Myocyte (in vitro differentiated cells): ENCODE results near the gene MTCH1. TPM values are rescaled to one million over a fixed set of nuclear protein-coding genes. Genes with fewer than 3 reads are reported as not detected.

Experiments used
- DNase-seq: peaks from one replicate; pipeline ENCODE4 v3.0.0-alpha.2; 2012; ENCODE audit warnings: low read depth
- total RNA-seq: library from RNA; depleted of rRNA; stranded (reverse); fragments of >200 nt; gene quantifications from 2 replicates; pipeline ENCODE4 v1.2.3, GENCODE V29; 2014

Gene MTCH1
- total RNA-seq, 1 donor from 2014 or later, result 138 TPM

DNA sequence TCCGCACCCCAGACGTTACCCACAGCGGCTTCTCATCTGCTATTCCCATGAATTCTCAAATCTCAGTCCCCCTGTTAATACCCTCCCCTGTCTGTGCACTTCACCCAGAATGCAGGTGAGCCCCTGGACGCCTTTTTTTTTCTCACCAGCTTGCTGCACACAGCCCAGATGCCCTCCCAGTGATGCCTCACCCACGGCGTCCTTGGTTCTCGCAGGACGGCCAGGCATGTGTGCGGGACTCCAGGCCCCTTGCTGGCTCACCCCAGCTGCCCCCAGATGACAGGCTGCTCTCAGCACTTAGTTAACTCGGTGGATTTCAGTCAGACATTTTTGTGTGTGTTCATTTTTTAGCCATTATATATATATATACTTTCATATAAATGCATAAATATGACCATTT lies 56.8 kb downstream of the MTCH1 start:
- DNase-seq, result peak; percentile 54

DNA sequence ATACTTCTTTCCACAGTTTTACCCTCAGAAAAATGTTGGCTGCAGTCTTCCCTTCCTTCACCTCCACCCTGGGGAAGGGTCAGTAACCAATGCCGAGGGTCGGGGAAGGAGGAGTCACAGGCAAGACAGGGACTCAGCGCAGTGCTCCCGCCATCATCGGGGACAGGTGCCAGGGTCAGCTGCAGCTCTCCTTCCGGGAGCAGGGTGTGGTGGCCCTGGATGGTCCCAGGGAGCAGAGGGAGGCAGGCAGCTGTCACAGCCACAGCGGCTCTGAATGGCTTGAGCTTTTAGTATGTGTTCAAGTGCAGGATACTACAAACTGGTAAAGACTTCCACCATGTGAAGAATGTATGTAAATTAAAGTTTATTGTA lies 57.5 kb downstream of the MTCH1 start:
- DNase-seq, result peak; percentile 92

DNA sequence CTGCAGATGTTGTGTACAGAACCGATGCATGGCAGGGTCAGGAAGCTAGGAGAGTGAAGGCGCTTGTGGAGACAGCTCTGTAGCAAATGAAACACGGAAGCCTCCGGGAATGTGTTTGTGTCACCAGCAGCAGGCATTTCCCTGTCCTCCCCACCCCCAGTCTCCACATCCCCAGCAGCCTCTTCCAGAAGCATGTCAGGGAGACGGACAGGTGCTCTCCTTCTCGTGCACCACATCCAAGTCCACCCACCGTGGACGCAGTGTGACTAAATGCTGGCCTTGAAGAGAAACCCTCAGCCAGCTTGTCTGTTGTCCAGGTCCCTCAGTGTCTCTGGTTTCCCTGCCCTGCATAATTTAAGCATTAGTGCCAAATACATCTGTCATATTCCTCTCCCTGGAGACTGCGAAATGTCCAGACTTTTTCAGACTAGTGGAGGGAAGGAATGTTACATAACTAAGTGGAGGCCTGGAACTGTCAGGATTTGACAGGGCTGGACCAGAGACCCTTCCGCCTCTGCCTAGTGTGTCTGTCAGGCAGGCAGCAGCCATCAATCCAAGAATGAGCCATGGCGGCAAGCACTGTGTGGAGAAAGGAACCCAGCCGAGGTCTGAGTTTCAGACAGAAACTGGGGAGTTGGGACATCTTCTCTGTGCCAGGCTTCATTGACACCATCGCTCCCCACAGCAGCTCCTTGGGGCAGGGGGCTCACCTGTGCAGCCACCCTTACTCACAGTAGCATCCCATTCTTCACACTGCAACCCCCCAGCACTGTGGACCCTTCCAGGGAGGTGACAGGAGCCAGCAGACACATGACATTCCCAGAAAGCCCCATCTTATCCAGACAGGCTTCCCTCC lies 58.1 kb downstream of the MTCH1 start:
- DNase-seq, result peak; percentile 98

DNA sequence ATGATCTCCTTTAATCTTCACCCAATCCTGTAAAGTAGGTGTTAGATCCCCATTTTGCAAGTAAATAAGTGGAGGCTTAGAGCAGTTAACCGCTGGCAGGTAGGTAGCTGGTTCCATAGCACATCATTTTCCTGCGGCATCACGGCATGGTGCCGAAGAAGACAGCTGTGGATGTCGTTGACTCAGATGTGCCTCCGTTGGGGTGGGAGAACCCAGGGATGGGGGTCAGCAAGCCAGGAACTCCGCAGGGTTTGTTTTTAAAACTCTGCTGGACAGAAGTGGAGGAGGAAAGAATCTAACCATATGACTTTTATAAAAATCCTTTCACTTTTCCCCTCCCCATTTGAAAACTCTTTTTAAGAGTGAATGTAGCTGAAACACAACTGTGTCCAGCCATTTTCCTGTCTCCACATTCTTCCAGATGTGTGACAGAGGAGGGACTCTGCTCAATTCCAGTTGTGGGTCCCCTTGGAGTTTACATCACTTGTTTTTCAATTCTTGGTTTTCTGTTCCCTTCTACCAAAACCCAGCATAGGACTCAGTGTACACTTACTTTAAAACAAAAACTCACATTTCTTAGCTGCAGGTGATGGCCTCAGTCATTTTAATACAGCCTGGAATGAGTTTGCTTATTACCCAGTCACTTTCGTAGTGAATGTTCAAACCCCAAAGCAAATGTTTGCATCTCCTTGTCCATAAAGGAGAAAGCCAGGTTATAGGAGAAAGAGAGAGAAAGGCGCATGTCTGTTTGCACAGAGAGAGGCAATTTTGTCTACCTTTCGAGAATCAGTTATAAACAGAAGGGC lies 59.1 kb downstream of the MTCH1 start:
- DNase-seq, result no peak

DNA sequence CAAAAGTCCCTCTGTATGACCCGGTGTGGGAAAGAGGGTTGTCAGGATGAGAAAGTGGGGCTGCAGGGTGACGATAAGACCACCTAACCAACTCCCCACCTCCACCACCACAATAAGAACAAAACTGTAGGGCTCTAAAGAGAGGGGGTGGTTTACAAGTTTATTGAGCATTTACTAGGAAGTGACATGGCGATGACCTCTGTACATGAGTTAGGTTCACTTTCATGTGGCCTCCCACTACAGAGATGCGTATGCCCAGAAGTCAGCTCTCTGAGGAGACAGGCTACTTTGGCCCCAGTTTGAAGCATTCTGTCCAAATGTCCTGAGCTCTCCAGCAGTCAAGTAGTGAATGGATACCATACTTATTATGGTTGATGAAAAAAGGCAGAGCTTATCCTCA lies 60.2 kb downstream of the MTCH1 start:
- DNase-seq, result no peak

DNA sequence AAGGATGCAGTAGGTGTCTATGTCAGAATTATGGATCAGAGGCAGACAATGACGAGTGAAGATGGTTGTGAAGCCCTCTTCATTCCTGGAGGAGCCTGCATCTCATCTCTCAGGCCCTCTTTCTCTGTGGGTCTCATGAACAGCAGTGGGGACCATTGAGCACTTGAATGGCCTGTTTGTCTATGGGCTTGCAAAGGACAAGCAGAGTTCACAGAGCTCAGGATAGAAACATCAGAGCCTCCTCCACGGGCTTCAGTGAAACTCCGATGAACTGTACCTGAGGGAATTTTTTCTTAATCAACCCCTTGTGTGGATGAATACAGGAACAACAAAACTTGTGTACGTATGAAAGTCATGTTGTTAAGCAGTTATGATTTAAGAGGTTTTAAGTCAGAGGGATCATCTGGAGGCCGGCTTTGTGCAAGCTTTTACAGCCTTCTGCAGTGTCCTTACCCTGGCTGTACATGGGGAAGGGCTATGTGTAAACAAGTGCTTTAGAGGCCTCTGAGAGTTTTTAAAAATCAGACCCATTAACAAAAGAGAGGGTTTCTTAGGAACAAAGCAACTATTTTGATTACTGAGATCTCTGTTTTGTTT lies 61.1 kb downstream of the MTCH1 start:
- no peak for DNase-seq

DNA sequence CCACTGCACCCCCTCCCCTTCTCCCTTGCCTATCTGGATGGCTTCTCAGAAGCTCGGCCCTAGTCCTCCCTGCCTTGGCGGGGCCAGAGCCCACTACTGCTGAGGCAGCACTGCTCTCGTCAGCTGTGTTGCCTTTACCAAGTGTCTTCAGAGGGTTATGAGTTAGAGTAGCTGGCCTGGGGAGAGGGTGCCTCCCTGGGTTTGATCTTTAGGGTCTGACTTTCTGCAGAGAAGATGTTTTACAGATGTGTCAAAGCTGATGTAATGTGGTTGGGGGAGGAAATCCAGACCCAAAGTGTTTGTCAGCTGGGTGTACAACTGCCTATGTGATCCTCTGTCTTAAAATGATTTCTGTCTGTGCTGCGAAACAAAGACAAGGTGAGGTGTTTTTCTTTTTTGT lies 61.9 kb downstream of the MTCH1 start:
- DNase-seq, result no peak

DNA sequence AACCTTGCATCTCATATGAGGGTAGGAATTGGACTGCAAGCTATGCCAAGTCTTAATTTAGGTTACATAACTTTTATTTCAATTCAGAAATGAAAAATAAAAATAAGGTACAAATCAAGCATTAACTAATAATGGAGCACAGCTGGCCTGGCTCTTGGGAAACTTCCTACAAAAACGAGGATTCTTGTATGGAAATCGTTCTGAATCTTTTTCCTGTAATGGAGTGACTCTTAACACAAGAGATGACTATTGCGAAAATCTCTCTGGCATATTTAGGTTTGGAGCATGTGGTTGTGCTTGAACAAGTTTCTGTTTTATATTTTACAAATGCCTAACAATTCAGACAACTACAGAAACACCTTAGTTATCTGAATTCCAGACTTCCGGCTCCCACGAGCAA lies 65.5 kb downstream of the MTCH1 start:
- no peak for DNase-seq

DNA sequence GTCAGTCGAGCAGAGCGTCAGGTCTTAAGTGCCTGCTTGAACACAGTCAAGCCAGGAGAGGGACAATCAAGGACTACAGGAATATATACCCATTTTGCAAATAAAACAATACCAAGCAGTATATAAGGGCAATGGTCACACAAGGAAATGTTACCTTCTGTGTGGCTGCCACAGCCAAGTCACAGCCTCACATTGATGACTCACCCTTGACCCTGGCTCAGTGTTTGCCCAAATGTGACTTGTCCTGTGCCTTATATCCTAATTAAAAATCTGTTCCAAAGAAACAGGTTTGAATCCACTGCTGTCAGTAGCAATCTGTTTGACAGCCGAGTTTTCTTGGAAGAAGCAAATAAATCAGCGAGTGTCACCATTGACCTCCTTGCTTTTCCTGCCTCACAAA lies 65.9 kb downstream of the MTCH1 start:
- DNase-seq, result no peak

Other genes with a start within 250 kb of the MTCH1 start
- 0.13 and 1.2 TPM in 2 replicates for gene CPNE5, start 146.8 kb downstream of the MTCH1 start, total RNA-seq
- gene PPIL1, start 111.4 kb downstream of the MTCH1 start, total RNA-seq, result 28.4 and 31.3 TPM in 2 replicates
- 44.8 and 65.6 TPM in 2 replicates for gene C6orf89, start 100.2 kb downstream of the MTCH1 start, total RNA-seq
- not detected in 2 replicates for gene PI16, start 31.5 kb downstream of the MTCH1 start, total RNA-seq
- gene FGD2, start 19.5 kb upstream of the MTCH1 start, total RNA-seq, result not detected in 2 replicates
- 3.0 and 4.6 TPM in 2 replicates for gene PIM1, start 184.0 kb upstream of the MTCH1 start, total RNA-seq